ENCODE data around the gene MYEOV. TPM values are rescaled to one million over a fixed set of nuclear protein-coding genes. Genes with fewer than 3 reads are reported as not detected.

The MYEOV gene
- total RNA-seq, 4 donors from 2014 or later = 0.55 to 1.1 TPM; not detected in 2

GRCh38 chr11:69284081-69284511, 9.9 kb upstream of the MYEOV start:
- no peaks in the 10 kb centered on the region for H3K27me3 ChIP-seq
- no peak for DNase-seq
- peaks cover 8 to 17% (median 13%) of the 10 kb centered on the region in 4 donors for H3K4me1 ChIP-seq
- no peaks in the 10 kb centered on the region for H3K36me3 ChIP-seq
- in situ Hi-C loops (cut with MboI; ENCODE audit: low pct_ligation_motif_present in 1 of 4, low pct_unique_long_range_greater_than_20kb in 1 of 4, low sequenced_read_pairs in 3 of 4) (no loop called here), intact Hi-C loops (cut with DNase I; ENCODE audit: low total_unique reads) (no loop called here)
- H3K4me3 ChIP-seq = no peak overlapping the region
- H3K27ac ChIP-seq = no peak overlapping the region
- no peak for TF ChIP-seq POLR2AphosphoS5 (IDR thresholded peaks at IDR 0.05)
- TF ChIP-seq CTCF (IDR thresholded peaks at IDR 0.05) = no peak
- TF ChIP-seq EP300 (IDR thresholded peaks at IDR 0.05; ENCODE audit: low read depth) = no peak
- TF ChIP-seq POLR2A (IDR thresholded peaks at IDR 0.05) = no peak
- 80 to 89% methylated on average over 2 to 9 of the region's 9 CpGs for WGBS, 2 donors (ENCODE audit: low coverage in 1 of 2)
- no peaks in the 10 kb centered on the region for H3K9me3 ChIP-seq

GRCh38 chr11:69285091-69285490, 8.9 kb upstream of the MYEOV start:
- Histone ChIP-seq H3K27ac (no peak overlapping the region), H3K9me3 (no peaks in the 10 kb centered on the region), H3K4me1 (peaks cover 11 to 26% (median 16%) of the 10 kb centered on the region in 4 donors), H3K4me3 (no peak overlapping the region), H3K36me3 (no peaks in the 10 kb centered on the region), H3K27me3 (no peaks in the 10 kb centered on the region)
- in situ Hi-C loops (cut with MboI; ENCODE audit: low pct_ligation_motif_present in 1 of 4, low pct_unique_long_range_greater_than_20kb in 1 of 4, low sequenced_read_pairs in 3 of 4) (no loop called here), intact Hi-C loops (cut with DNase I; ENCODE audit: low total_unique reads) (no loop called here)
- 92% methylated on average over 11 of the region's 11 CpGs; no CpG with 5 or more reads in 1 of the 2 donors for WGBS, 2 donors (ENCODE audit: low coverage in 1 of 2)
- no peak for TF ChIP-seq EP300 (IDR thresholded peaks at IDR 0.05; ENCODE audit: low read depth)
- TF ChIP-seq POLR2AphosphoS5 (IDR thresholded peaks at IDR 0.05) = no peak
- no peak for TF ChIP-seq CTCF (IDR thresholded peaks at IDR 0.05)
- no peak for TF ChIP-seq POLR2A (IDR thresholded peaks at IDR 0.05)
- no peak for DNase-seq

GRCh38 chr11:69285766-69286165, 8.2 kb upstream of the MYEOV start:
- Histone ChIP-seq H3K27ac (no peak overlapping the region), H3K36me3 (no peaks in the 10 kb centered on the region), H3K9me3 (no peaks in the 10 kb centered on the region), H3K4me1 (peaks cover 15 to 31% (median 20%) of the 10 kb centered on the region in 4 donors), H3K27me3 (no peaks in the 10 kb centered on the region), H3K4me3 (no peak overlapping the region)
- DNase-seq = no peak
- WGBS, 2 donors (ENCODE audit: low coverage in 1 of 2) = 93% methylated on average over 11 of the region's 11 CpGs; no CpG with 5 or more reads in 1 of the 2 donors
- intact Hi-C loops (cut with DNase I; ENCODE audit: low total_unique reads) = no loop called here
- TF ChIP-seq POLR2AphosphoS5 (IDR thresholded peaks at IDR 0.05) = no peak
- TF ChIP-seq POLR2A (IDR thresholded peaks at IDR 0.05) = no peak
- TF ChIP-seq CTCF (IDR thresholded peaks at IDR 0.05) = no peak
- TF ChIP-seq EP300 (IDR thresholded peaks at IDR 0.05; ENCODE audit: low read depth) = no peak
- in situ Hi-C loops (cut with MboI; ENCODE audit: low pct_ligation_motif_present in 1 of 4, low pct_unique_long_range_greater_than_20kb in 1 of 4, low sequenced_read_pairs in 3 of 4) = no loop called here

- H3K4me1 ChIP-seq = peaks cover 16 to 33% (median 22%) of the 10 kb centered on the region in 4 donors
- no peak for TF ChIP-seq CTCF (IDR thresholded peaks at IDR 0.05)
- no peak for TF ChIP-seq EP300 (IDR thresholded peaks at IDR 0.05; ENCODE audit: low read depth)
- TF ChIP-seq POLR2AphosphoS5 (IDR thresholded peaks at IDR 0.05) = no peak
- no peak for TF ChIP-seq POLR2A (IDR thresholded peaks at IDR 0.05)
- in situ Hi-C loops (cut with MboI; ENCODE audit: low pct_ligation_motif_present in 1 of 4, low pct_unique_long_range_greater_than_20kb in 1 of 4, low sequenced_read_pairs in 3 of 4) (no loop called here), intact Hi-C loops (cut with DNase I; ENCODE audit: low total_unique reads) (no loop called here)
- no peaks in the 10 kb centered on the region for H3K36me3 ChIP-seq
- no peak overlapping the region for H3K4me3 ChIP-seq
- no peaks in the 10 kb centered on the region for H3K27me3 ChIP-seq
- WGBS, 2 donors (ENCODE audit: low coverage in 1 of 2) = 80 to 86% methylated on average over 2 to 36 of the region's 38 CpGs
- H3K27ac ChIP-seq = peak overlapping the region in 3 of 4 donors; percentile 83 to 88 (median 84)
- no peaks in the 10 kb centered on the region for H3K9me3 ChIP-seq
- DNase-seq = no peak
Observed at GRCh38 chr11:69286374-69287371, 7.3 kb upstream of the MYEOV start.

Data from transverse colon (tissue), 4 donors.